ENCODE measurements around the gene NKAIN4.

DNA sequence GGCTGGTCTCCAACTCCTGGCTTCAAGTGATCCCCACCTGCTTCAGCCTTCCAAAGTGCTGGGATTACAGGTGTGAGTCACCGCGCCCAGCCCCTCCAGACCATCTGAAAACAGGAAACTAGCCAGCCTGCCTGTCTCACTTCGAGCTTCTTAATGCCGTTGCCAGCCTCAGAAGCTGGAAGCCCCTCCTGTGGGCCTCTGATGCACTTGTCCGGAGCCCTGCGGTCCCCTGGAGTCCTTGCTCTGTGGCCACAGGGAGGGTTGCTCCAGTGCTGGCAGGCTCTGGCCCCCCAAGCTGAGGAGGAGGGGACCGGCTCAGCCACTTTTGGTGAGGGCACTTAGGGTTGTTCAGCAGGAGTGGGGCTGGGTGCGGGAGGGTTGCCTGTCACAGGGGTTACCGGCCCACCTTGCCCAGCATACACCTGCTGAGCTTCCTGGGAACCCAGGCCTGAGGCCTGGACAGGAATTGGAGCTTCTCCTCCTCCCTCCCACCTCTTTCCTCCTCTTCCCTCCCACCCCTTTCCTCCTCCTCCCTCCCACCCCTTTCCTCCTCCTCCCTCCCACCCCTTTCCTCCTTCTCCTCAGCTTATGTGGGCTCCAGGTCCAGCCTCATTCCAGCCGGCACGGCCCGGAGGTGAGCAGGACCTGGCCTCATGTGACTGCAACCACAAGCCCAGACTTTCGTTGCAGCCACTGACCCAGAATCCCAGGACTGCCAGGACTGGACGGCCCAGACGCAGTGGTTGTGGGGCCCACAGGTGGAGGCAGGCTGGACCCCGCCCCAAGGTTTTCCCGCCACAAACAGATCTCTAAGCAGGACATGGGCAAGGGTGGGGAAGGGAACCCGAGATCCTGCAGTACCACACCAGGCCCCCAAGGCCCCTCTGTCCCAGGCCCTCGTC, 28.0 kb downstream of the NKAIN4 start:
- TF ChIP-seq RAD21 (IDR thresholded peaks at IDR 0.05) = no peak
- TF ChIP-seq FOXA1 (IDR thresholded peaks at IDR 0.05) = no peak
- TF ChIP-seq, protein P1, sequence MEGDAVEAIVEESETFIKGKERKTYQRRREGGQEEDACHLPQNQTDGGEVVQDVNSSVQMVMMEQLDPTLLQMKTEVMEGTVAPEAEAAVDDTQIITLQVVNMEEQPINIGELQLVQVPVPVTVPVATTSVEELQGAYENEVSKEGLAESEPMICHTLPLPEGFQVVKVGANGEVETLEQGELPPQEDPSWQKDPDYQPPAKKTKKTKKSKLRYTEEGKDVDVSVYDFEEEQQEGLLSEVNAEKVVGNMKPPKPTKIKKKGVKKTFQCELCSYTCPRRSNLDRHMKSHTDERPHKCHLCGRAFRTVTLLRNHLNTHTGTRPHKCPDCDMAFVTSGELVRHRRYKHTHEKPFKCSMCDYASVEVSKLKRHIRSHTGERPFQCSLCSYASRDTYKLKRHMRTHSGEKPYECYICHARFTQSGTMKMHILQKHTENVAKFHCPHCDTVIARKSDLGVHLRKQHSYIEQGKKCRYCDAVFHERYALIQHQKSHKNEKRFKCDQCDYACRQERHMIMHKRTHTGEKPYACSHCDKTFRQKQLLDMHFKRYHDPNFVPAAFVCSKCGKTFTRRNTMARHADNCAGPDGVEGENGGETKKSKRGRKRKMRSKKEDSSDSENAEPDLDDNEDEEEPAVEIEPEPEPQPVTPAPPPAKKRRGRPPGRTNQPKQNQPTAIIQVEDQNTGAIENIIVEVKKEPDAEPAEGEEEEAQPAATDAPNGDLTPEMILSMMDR (IDR thresholded peaks at IDR 0.05; ENCODE audit: low read depth, low read length, missing input control) = no peak
- no peak for TF ChIP-seq TAF1 (conservative IDR thresholded peaks at IDR 0.05)
- no peak for TF ChIP-seq YY1 (IDR thresholded peaks at IDR 0.05)
- no peak for TF ChIP-seq EGR1 (IDR thresholded peaks at IDR 0.05; ENCODE audit: low read depth in 2 of 2)
- TF ChIP-seq GABPA (IDR thresholded peaks at IDR 0.05 in 1 of 2, conservative IDR thresholded peaks at IDR 0.05 in 1 of 2) = no peak
- TF ChIP-seq REST (IDR thresholded peaks at IDR 0.05) = no peak
